ENCODE data around the gene ZNF275.
"Not testable (repeated sequence)": the region's sequence is repeated elsewhere in the genome, so short reads cannot be mapped to it uniquely, and the experiment has no call there.

ZNF275 gene

DNA sequence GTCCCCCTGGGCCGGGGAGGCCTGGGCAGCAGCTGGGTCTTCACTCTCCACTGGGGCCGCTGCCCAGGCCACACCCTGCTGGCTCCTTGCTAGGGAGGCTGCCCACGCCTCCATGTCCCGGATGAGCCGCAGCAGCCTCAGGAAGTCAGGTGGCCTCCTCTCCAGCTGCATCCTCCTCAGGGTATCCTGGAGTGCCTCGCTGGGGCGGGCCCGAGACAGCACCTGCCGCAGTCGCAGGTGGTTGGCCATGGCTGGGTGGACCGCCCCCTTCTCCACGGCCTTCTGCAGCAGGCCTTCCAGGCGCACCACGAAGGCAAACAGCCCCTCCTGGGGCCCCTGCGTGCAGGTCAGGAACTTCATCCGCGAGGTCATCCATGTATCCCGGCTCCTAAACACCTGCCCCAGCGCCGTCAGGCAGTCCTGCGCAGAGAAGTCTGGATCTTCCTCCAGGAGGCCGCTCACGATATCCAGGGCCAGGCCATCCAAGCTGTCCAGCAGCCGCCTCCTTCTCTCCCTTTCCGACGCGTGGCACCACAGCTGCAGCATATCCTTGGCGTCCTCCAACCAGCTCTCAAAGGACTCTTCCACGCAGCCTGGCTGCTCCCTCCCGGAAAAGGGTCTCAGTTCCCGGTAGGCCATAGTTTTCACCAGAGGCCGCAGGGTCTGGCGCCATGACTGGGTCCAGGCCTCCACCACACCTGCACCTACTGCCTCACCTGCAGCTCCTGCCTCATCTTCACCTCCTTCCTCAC lies 14.5 kb upstream of the ZNF275 start:
- no peak for DNase-seq

- not testable (repeated sequence) for DNase-seq
Measured at GRCh38 chrX:153320047-153320443, 13.9 kb upstream of the ZNF275 start.

- DNase-seq: no peak
Measured at GRCh38 chrX:153320555-153321184, 13.3 kb upstream of the ZNF275 start.

DNA sequence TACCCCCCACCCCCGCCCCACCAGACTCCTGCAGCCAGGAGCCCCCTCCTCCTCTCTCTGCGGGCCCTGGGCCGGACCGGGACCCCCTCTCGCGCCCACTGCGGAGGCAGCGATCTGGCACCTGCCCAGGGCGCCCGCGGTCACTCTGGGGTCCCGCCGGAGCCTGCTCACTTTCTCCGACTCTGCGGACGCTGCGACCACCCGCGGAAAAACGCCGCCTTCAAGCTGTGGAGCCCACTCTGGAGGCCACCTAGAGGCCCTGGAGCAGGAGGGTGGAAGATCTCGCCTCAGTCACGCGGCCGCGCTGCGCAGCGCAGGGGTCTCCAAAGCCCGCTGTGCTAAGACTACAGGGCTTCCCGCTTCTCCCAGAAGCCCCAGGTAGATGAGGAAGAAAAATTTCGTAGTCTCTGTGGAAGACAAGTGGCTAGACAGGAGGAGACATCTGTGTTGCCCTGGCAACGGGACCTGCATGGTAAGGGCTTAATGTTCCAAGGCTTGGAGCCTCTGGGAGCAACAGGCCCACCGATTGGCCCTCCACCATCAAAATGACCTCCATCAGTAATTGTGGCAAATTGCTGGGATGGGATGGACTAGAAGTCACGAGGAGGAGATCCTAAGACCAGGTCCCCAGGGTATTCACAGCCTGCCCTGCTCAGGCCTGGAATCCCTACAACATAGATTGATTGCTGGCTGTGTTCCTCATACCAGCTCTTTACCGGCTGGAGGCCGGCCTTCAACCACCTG lies 12.4 kb upstream of the ZNF275 start, which contains the start of gene PNMA6F:
TSS of gene PNMA6F (minus strand) at position 387 of the 744 bp plus-strand sequence. CDS start 1,093 bp downstream, outside the sequence.
- no peak for DNase-seq

GRCh38 chrX:153327561-153327960 lies 6.4 kb upstream of the ZNF275 start:
- DNase-seq: no peak

- no peak for DNase-seq
Measured at GRCh38 chrX:153333266-153333665, 687 bp upstream of the ZNF275 start.

- DNase-seq: no peak
Measured at GRCh38 chrX:153334654-153335295, 822 bp downstream of the ZNF275 start.

DNA sequence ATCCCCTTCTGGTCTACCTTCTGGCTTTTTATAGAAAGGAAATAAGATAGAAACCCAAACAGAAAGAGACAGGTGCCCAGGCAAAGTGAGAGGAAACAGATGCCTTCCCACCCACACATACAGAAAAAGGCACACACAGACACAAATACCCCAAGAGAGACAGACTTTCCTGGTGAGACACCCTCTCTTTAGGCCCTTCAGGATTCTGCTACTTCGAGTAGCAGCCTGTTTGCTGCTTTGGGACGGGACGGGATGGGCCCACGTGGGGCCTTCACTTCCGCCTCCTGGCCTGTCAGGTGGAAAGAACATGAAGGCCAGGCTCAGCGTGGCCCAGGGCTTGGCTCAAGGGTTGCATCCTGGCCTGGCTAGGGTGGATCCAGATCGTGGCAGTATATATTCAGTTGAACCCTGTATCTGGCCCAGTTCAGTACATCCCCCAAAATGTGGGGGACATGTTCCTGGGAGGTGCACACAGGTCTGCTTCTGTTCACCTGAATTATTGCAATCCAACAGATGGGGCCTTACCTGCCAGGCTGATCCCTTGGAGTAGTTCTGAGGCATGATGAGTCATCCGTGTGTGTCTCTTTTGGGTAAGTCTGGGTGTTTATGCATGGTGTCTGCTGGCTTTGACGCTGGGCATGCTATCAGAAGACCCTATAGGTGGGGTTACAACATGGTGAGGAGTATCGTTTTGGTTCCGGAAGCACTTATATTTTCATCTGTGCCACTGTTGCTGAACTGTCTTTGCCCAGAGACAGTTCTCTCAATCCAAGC lies 2.4 kb downstream of the ZNF275 start:
- DNase-seq: no peak

GRCh38 chrX:153336988-153337387 lies 3.0 kb downstream of the ZNF275 start:
- no peak for DNase-seq

- no peak for DNase-seq
Measured at GRCh38 chrX:153338836-153339235, 4.9 kb downstream of the ZNF275 start.

GRCh38 chrX:153339662-153340061 lies 5.7 kb downstream of the ZNF275 start:
- DNase-seq: no peak

DNA sequence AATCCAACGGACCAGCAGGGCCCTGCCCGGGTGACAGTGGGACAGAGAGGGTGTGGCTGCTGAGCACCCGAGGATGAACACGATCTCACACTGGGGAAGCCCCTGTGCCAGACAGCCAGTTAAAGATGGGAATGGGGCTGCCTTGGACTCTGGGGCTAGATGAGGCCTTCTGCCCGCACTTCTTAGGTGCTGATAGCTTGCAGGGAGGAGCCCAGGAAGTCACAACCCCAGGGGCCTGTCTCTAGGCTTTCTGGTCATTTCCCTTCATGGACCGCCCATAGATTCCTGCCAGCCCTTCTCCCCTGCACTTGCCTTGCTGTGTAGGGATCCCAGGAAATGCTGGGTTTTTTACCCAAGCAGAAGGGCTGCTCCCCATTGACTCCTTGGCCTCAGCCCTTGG lies 6.2 kb downstream of the ZNF275 start:
- no peak for DNase-seq

- DNase-seq: no peak
Measured at GRCh38 chrX:153342762-153343558, 9.0 kb downstream of the ZNF275 start.

DNA sequence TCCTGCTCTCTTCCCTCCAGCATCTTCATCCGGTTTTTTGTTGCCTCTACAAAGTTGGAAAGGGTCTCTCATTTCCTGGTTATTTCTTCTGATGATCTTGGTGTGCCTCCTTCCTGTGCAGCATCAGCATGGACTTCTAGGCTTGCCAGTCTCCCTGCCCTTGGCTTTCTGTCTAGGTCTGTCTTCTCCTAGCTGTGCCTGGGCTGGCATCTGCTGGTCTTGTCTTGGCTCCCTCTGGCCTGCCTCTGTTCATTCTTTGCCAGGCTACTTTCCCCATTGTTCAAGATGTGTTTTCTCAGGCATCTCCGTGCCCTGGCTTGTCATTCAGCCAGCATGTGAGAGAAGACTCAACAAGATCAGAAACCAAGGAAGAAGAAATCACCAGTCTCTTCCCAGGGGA lies 9.7 kb downstream of the ZNF275 start:
- no peak for DNase-seq

DNA sequence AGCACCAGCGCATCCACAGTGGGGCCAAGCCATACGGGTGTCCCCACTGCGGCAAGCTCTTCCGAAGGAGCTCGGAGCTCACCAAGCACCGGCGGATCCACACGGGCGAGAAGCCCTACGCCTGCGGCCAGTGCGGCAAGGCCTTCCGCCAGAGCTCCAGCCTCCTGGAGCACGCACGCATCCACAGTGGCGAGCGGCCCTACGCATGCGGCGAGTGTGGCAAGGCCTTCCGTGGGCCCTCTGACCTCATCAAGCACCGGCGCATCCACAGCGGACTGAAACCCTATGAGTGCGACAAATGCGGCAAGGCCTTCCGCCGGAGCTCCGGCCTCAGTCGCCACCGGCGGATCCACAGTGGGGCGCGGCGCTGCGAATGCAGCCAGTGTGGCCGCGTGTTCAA lies 13.6 kb downstream of the ZNF275 start:
- DNase-seq: no peak

- no peak for DNase-seq
Measured at GRCh38 chrX:153348421-153348820, 14.5 kb downstream of the ZNF275 start.

DNA sequence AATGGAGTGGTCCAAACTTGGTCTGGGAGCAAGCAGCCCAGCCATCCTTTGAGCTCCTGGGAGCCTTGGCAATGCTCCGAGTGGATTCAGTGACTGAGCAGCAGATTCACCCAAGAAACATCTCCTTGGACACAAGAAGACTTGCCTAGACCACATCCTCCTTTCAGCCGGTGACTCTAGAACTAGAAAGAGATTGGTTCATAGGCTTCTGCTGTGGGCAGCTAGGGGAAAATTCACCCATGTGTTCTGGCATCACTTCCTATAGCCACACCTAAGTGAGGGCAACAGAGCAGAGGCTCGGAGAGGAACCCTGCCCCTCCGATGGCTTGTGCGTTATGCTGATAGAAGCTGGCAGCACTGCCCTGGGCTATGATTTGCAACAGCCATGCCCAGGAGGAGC lies 16.0 kb downstream of the ZNF275 start:
- DNase-seq: no peak

DNA sequence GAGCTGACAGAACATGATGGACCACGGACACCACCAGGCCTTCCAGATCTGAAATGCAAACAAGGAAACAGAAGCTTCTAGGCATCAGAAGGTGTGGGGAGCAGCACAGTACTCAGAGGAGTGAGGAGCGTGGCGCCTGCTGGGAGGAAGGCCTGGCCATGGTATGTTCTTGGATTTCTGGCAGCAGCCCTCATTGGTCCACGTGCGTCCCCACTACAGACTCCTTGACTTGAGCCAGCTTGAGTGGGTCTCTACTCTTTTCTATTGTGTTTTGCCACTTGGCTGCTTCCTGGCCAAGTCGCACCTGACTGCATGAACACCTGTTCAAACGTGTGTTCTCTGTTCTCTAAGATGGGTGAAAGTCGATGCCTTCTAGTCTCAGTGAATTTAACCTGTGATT lies 18.0 kb downstream of the ZNF275 start:
- DNase-seq: peak; percentile 78

- no peak for DNase-seq
Measured at GRCh38 chrX:153352858-153353257, 18.9 kb downstream of the ZNF275 start.

- DNase-seq: no peak
Measured at GRCh38 chrX:153353416-153353815, 19.5 kb downstream of the ZNF275 start.

GRCh38 chrX:153357877-153358276 lies 23.9 kb downstream of the ZNF275 start:
- no peak for DNase-seq

Data from DMS79 (cell line).